Right atrium auricular region (tissue), 2 donors: Measurements from ENCODE around the gene SLC40A1. TPM values are rescaled to one million over a fixed set of nuclear protein-coding genes. Genes with fewer than 3 reads are reported as not detected.

Experiments
- DNase-seq: peaks from one replicate; pipeline ENCODE4 v3.0.0-alpha.2; 2019; ENCODE audit warnings: low spot score
- H3K27ac ChIP-seq, 2 donors: fragments of 200-600 bp; sonication (generic); 1 replicate in 1 of 2; 2 replicates in 1 of 2; pipeline ENCODE4 v1.5.1; 2016 to 2019
- H3K27me3 ChIP-seq, 2 donors: fragments of 200-600 bp; sonication (generic); one replicate each; pipeline versions ENCODE4 v1.5.1 to v1.6.0; 2017 to 2019
- H3K36me3 ChIP-seq: fragments of 200-600 bp; sonication (generic); one replicate; pipeline ENCODE4 v1.5.1; 2016
- H3K4me1 ChIP-seq, 2 donors: fragments of 200-600 bp; sonication (generic); one replicate each; pipeline versions ENCODE4 v1.5.1 to v1.6.0; 2017 to 2019
- H3K4me3 ChIP-seq, 2 donors: fragments of 200-600 bp; sonication (generic); 1 replicate in 1 of 2; 2 replicates in 1 of 2; pipeline ENCODE4 v1.5.1; 2017 to 2019; ENCODE audit warnings: mild to moderate bottlenecking in 1 of 2, moderate library complexity in 1 of 2
- H3K9me3 ChIP-seq, 2 donors: fragments of 200-600 bp; sonication (generic); one replicate each; pipeline ENCODE4 v1.5.1; 2019
- CTCF ChIP-seq, 2 donors: fragments of 200-600 bp; sonication (generic); IDR thresholded peaks; one replicate each; pipeline ENCODE4 v1.5.1; 2019; ENCODE audit warnings: antibody characterized with exemption in 2 of 2
- total RNA-seq, 2 donors: library from RNA; depleted of rRNA; stranded (reverse); fragments of >200 nt; gene quantifications; one replicate each; pipeline ENCODE4 v1.1.0, GENCODE V29; 2016

Gene SLC40A1
- total RNA-seq, result 100 to 1,000 TPM in 1 of 2 donors, 10 to 100 TPM in 1; 57.7 to 132 TPM

GRCh38 chr2:189580658-189581353, at the start of gene SLC40A1:
TSS of gene SLC40A1 (minus strand) at chr2:189580786. CDS start at chr2:189580460, 326 bp downstream.
- H3K4me1 ChIP-seq, result peaks cover 0 to 49% of the 10 kb centered on the region in 2 donors
- no peaks in the 10 kb centered on the region for H3K36me3 ChIP-seq
- no peaks in the 10 kb centered on the region for H3K27me3 ChIP-seq
- H3K9me3 ChIP-seq, result no peaks in the 10 kb centered on the region
- no peak for TF ChIP-seq CTCF (IDR thresholded peaks at IDR 0.05)
- peak within 1 kb of the TSS; percentile 61 to 71 for H3K4me3 ChIP-seq
- H3K27ac ChIP-seq, result peak within 1 kb of the TSS; percentile 90 to 98
- peak; percentile 70 for DNase-seq

- Histone ChIP-seq H3K9me3 (no peaks in the 10 kb centered on the region), H3K27me3 (no peaks in the 10 kb centered on the region), H3K36me3 (no peaks in the 10 kb centered on the region), H3K4me3 (no peak overlapping the region), H3K4me1 (no peaks in the 10 kb centered on the region), H3K27ac (no peak overlapping the region)
- no peak for TF ChIP-seq CTCF (IDR thresholded peaks at IDR 0.05)
- no peak for DNase-seq
Measured at GRCh38 chr2:189629531-189630453, 49.2 kb upstream of the SLC40A1 start.

GRCh38 chr2:189628817-189629530, 48.4 kb upstream of the SLC40A1 start:
- Histone ChIP-seq H3K27me3 (no peaks in the 10 kb centered on the region), H3K4me1 (no peaks in the 10 kb centered on the region), H3K9me3 (no peaks in the 10 kb centered on the region), H3K36me3 (no peaks in the 10 kb centered on the region), H3K27ac (no peak overlapping the region), H3K4me3 (no peak overlapping the region)
- no peak for DNase-seq
- TF ChIP-seq CTCF (IDR thresholded peaks at IDR 0.05), result peak; percentile 18 to 50

GRCh38 chr2:189627789-189628188, 47.2 kb upstream of the SLC40A1 start:
- no peaks in the 10 kb centered on the region for H3K4me1 ChIP-seq
- H3K27me3 ChIP-seq, result no peaks in the 10 kb centered on the region
- no peaks in the 10 kb centered on the region for H3K9me3 ChIP-seq
- H3K36me3 ChIP-seq, result no peaks in the 10 kb centered on the region
- no peak for TF ChIP-seq CTCF (IDR thresholded peaks at IDR 0.05)
- no peak overlapping the region for H3K4me3 ChIP-seq
- DNase-seq, result no peak
- H3K27ac ChIP-seq, result no peak overlapping the region

GRCh38 chr2:189625636-189626035, 45.0 kb upstream of the SLC40A1 start:
- DNase-seq, result no peak
- H3K4me1 ChIP-seq, result no peaks in the 10 kb centered on the region
- no peaks in the 10 kb centered on the region for H3K9me3 ChIP-seq
- H3K4me3 ChIP-seq, result no peak overlapping the region
- no peaks in the 10 kb centered on the region for H3K36me3 ChIP-seq
- no peak for TF ChIP-seq CTCF (IDR thresholded peaks at IDR 0.05)
- H3K27ac ChIP-seq, result no peak overlapping the region
- H3K27me3 ChIP-seq, result no peaks in the 10 kb centered on the region
